Measurements from ENCODE around the gene FMNL2.

GRCh38 chr2:152352616-152353015, 17.6 kb downstream of the FMNL2 start:
- TF ChIP-seq RAD21 (IDR thresholded peaks at IDR 0.05; ENCODE audit: low read depth) (no peak), CTCF (IDR thresholded peaks at IDR 0.05 in 2 of 3, conservative IDR thresholded peaks at IDR 0.05 in 1 of 3; ENCODE audit: borderline replicate concordance in 1 of 3, insufficient read depth in 1 of 3, low read depth in 2 of 3, low read length in 2 of 3) (no peak), ZBTB33 (IDR thresholded peaks at IDR 0.05; ENCODE audit: extremely low read depth, insufficient replicate concordance, low read length) (no peak), REST (IDR thresholded peaks at IDR 0.05; ENCODE audit: low read depth) (no peak), MAX (IDR thresholded peaks at IDR 0.05) (no peak), YY1 (IDR thresholded peaks at IDR 0.05; ENCODE audit: extremely low read depth, insufficient replicate concordance, low read depth, low read length) (no peak), ELF1 (IDR thresholded peaks at IDR 0.05; ENCODE audit: borderline replicate concordance, low read depth) (no peak), POLR2A (IDR thresholded peaks at IDR 0.05; ENCODE audit: borderline replicate concordance, extremely low read depth, insufficient read depth, insufficient read length) (no peak), POLR2AphosphoS5 (IDR thresholded peaks at IDR 0.05; ENCODE audit: low read depth, low read length) (no peak), JUND (IDR thresholded peaks at IDR 0.05) (no peak)

Measured in HCT116 (cell line).